C4-2B (cell line): Measurements from ENCODE around the gene ZNRF1.

Experiments used
- ZFX ChIP-seq: fragments of 450-650 bp; IDR thresholded peaks from 2 replicates; pipeline ENCODE4 v1.6.1; 2017
- TF ChIP-seq, protein P1 (sequence below): fragments of 450-650 bp; conservative IDR thresholded peaks from 2 replicates; pipeline ENCODE4 v1.5.1; 2017; ENCODE audit warnings: mild to moderate bottlenecking

- TF ChIP-seq, protein P1, sequence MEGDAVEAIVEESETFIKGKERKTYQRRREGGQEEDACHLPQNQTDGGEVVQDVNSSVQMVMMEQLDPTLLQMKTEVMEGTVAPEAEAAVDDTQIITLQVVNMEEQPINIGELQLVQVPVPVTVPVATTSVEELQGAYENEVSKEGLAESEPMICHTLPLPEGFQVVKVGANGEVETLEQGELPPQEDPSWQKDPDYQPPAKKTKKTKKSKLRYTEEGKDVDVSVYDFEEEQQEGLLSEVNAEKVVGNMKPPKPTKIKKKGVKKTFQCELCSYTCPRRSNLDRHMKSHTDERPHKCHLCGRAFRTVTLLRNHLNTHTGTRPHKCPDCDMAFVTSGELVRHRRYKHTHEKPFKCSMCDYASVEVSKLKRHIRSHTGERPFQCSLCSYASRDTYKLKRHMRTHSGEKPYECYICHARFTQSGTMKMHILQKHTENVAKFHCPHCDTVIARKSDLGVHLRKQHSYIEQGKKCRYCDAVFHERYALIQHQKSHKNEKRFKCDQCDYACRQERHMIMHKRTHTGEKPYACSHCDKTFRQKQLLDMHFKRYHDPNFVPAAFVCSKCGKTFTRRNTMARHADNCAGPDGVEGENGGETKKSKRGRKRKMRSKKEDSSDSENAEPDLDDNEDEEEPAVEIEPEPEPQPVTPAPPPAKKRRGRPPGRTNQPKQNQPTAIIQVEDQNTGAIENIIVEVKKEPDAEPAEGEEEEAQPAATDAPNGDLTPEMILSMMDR = no peak
- TF ChIP-seq ZFX = no peak
Observed at GRCh38 chr16:75059411-75059810, 60.6 kb downstream of the ZNRF1 start.
